IPS-NIHi11 (cell line): ENCODE results near the gene PEAK1.

Experiments used
- DNase-seq: peaks from one replicate; pipeline ENCODE4 v3.0.0; 2012; ENCODE audit warnings: mixed read lengths, low spot score

PEAK1 gene, protein sequence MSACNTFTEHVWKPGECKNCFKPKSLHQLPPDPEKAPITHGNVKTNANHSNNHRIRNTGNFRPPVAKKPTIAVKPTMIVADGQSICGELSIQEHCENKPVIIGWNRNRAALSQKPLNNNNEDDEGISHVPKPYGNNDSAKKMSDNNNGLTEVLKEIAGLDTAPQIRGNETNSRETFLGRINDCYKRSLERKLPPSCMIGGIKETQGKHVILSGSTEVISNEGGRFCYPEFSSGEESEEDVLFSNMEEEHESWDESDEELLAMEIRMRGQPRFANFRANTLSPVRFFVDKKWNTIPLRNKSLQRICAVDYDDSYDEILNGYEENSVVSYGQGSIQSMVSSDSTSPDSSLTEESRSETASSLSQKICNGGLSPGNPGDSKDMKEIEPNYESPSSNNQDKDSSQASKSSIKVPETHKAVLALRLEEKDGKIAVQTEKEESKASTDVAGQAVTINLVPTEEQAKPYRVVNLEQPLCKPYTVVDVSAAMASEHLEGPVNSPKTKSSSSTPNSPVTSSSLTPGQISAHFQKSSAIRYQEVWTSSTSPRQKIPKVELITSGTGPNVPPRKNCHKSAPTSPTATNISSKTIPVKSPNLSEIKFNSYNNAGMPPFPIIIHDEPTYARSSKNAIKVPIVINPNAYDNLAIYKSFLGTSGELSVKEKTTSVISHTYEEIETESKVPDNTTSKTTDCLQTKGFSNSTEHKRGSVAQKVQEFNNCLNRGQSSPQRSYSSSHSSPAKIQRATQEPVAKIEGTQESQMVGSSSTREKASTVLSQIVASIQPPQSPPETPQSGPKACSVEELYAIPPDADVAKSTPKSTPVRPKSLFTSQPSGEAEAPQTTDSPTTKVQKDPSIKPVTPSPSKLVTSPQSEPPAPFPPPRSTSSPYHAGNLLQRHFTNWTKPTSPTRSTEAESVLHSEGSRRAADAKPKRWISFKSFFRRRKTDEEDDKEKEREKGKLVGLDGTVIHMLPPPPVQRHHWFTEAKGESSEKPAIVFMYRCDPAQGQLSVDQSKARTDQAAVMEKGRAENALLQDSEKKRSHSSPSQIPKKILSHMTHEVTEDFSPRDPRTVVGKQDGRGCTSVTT (N-terminal part only)

DNA sequence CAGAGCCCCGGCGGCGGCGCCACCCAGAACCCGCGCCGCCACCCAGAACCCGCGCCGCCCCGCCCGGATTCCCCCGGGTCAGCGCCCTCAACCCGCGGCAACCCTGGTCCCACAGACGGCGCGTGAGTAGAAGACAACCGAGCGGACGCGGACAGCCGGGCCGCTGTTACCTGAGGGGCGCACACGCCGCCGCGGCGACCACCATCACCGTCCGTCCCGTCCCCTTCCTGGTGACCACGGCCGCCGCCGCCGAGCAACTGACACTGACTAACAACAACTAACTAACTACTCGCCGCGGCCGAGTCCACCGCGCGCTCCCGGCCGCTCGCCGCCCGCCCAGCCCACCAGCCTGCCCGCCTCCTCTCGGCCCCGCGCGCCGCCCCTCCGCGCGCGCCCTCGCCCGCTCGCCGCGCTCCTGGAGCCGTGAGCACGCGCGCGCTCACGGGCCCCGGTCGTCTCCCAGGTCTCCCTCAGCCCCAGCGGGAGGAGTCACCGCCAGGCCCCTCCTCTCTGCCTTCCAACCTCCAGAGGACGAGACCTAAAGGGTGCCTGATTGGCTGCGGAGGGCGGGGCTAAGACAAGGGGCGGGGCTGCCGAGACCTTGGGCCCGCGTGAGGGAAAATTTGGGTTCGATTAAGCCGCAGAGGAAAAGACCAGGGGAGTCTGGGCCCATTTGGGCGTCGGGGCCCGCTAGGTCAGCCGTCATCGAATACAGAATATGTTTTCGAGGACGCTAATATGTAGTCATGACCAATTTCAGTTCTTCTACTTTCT is at the start of gene PEAK1:
Gene PEAK1 (minus strand): TSS at position 269 of the 774 bp plus-strand sequence. CDS start 238,178 bp downstream, outside the sequence.
- DNase-seq, result peak; percentile 97

DNA sequence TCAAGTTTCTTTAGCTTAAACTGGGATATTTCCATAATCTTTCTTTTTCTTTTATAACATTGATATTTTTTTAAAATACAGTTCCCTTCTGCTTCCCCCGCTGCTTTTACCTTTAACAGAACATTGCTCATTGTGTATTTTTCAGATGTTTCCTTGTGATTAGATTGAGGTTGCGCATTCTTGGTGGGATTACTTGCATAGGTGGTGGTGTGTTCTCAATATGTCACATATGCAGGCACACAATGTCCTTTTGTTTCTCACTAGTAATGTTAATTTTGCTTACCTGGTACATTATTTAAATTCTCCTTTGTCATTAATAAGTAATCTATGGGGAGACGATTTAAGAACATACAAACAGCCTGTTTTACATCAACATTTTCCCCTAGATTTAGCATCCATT is 49.0 kb upstream of the PEAK1 start:
- DNase-seq, result no peak

DNA sequence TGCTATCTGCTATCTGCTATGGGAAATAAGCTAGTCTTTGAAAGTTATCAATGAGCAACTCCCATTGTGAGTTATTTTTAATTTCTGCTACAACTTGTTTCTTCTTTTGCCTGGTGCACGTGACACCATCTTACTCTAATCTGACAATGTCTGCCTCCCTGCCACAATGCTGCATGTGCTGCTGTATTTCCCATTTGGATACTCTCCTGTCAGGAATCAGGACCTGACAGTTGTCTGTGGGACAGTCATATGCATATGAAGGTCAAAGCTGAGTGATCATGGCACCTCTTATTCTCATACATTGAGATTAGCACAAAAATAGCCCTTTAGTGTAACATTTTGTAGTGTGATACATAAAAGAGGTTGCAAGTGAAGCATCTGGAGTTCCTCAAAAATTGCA is 46.6 kb upstream of the PEAK1 start:
- DNase-seq, result no peak

DNA sequence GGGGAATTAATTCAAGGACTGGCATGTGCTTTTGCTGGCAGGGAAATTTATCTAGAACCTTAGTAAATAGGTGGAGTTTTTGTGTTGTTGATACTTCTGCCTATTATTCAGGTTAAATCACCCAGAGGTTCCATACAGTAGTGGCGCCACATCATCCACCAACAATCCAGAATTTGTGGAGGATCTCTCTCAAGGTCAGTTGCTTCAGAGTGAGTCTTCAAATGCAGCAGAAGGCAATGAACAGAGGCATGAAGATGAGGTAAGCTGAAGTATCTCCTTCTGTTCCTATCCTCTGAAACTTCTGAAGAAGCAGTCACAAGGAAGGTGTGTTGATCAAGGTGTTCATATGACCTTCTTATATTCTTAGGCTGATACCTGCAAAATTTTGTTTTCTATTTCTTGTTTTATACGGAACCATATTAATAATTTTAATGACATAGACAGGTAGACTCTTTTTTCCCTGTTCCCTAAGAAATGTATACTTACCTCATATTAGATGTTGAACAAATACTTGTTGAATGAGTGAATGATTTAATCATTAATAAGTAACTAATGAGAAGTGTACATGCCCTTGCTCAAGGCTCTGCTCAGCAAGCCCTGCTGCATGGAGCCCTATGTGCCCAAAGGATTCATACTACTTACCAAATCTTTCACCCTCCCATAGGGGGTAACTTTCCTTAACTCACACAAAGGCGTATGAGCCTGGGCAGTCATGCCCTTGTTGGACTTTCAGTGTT is 44.4 kb upstream of the PEAK1 start:
- no peak for DNase-seq

DNA sequence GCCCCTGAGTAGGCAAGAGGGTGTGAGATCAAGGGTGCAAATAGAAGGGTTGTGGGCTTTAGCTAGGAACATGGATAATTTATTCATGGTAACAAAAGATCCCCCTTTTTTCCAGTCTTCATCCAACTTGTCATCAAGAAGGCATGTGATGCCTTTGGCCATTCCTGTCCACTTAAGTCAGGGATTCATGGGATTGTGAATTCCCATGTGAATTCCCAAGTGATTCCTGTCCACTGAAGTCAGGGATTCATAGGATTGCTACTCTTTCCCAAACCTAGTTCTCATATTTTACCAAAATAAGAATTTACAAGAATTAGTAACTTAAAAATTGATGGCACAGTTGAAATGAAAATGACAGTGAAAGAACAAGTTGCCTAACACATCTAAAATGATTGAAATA is 41.6 kb upstream of the PEAK1 start:
- no peak for DNase-seq

DNA sequence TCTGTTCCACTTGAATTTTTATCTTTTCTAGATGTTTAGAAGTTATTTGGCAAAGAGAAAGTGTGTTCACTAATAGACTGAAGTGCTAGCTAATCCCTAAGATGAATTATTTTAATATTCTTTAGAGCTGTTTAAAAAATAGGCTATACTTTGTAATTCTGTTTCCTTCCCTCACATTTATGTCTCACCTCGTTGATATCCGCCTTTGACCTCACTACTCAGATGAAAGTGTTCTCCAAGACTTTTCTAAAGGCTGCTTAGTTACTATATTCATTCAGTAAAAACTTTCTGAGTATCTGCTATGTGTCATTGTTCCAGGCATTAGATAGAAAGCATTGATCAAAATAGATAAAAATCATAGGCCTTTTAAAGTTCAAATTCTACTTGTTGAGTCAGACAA is 39.1 kb upstream of the PEAK1 start:
- DNase-seq, result no peak

DNA sequence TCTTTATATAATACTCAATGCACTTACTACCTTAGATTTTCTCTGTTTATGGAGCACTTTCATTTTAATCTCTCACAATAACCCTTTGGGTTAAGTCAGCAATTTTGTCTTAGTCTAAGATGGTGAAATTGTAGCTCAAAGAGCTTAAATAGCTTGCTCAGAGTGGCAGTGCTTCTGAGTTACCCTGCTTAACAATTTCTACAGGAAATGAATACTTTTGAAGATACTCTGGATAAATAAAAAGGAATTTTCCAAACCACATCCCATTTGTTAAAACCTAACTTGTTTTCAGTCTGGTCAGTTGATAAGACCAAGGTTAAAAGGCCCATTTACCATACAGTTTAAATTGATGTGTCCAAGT is 38.0 kb upstream of the PEAK1 start:
- no peak for DNase-seq

DNA sequence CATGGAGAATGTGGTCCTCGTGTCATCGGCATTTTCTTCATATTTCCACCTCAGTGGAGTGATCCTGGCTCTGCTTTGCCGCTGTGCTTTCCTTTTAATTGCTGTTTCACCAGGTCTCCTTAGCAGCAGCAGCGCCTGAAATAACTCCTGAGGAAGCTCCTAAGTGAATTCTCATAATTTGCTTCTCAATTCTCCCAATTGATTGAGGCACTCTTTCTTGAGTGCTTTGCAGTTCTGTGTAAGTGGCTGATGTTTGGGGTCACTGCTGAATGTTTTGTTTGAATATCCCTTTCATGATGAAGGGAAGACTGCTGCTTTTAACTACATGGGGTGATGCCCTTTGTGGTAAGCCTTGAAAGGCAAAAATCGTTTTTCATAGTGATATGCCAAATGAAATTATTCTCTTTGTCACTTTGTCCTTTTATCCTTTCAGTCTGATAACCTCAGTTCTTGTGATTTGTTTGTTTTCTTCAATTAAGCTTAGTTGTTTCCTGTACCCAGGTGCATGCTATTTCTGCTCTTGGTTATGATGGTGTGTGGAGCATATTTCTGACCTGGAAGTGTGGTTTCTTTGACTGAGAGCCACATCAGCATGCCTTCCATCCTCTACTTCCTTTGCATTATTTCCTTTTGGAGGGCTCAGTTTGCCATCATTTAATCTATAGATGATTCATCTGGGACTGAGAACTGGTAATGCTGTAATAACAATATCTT is 37.4 kb upstream of the PEAK1 start:
- no peak for DNase-seq

DNA sequence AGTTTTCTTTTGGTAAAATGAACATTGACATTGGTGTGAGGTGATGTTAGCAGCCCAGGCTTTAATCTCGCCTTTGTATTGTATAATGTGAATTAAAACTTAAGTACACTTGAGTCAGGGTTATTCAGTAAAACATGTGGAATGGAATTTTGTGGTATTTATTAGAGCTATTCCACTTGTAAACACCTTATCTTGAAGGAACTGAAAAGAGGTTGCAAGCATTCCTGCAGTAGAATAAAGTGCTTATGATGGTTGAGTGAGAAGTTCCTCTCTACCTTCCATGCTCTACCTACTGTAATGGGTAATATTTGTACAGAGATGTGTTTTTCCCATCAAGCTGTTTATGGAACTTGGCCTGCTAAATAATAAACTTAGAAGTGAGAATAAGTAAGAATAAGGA is 36.8 kb upstream of the PEAK1 start:
- DNase-seq, result no peak

DNA sequence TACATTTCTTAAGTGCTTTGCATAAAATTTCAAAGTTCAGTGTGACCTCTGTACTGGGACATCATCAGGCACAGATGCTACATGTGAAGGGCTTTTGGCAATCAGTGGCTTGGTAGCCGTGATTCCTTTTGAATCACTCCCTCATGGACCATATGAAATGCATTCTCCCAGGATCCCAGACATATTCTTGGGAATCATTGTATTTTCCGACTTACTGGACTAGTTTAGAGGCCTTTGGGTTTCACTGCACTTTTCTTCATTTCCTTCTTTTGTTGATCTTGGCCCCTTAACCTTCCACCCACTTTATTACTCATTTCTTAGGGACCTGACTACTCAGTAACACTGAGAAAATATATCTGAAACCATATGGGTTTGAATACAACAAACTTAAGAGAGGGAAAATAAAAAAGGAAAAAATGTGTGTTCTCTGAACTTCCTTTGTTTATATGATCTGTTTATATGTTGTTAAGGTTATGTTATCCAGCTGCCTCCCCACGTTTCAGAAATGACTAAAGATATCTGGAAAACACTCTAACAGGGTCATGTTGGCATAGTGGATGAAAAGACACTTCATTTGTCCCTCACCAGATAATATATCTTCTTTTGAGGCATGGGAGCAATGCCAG is 35.9 kb upstream of the PEAK1 start:
- no peak for DNase-seq

DNA sequence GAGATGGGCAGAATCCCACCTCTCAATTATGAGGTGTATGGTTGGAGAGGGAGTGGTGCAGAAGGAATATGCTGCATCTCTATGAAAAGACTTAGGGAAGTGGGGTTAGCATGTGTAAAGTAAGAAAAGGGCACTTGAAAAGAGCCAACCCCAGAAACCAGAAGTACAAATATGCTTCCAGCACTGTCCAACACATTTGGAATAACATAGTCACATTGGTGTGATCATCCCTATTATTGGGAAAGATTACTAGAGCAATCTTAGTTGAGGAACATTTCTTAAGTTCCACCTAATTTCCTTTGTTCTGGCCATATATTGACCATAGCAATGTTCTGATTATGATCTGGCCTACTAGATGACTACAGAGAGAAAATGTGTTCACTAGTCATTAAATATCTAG is 35.0 kb upstream of the PEAK1 start:
- DNase-seq, result no peak

DNA sequence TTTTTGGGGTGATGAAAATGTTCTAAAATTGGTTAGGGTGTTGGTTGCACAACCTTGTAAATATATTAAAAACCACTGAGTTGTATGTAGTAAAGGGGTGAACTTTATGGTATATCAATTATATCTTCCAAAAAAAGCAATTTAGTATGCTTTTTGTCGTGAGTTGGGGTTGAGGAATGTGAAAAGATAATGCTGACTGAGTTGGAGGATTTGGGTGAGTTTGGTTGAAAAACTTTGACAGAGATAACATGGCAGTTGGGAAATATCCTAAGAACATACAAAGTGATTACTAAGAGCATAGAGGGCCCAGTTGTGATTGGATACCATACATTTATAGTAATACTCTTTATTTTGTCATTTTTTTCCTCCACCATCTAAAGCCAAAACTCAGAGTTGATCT is 34.4 kb upstream of the PEAK1 start:
- no peak for DNase-seq

DNA sequence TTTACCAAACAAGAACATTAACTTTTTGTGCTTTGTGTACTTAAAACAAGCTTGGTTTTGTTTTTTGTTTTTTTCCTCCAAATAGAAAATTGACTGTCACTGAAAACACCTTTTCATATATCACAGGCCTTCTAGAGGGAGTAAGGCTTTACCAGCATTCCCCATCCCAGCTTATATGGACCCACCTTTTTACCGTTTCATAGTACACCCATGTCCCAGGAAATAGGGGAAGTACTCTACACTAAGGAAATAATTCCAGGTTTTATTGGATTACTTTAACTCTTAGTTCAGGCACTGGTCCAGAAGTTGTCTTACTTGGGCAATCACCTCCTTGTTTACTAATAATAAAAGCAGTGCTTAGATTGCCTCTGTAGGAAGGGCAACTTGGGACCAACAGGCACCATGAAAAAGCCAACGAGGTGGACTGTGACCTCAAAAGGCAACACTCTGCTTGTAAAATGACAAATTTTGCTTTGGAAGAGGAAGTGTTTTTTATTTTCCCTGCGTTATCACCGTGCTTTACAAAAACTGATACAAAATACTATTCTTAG is 27.0 kb upstream of the PEAK1 start:
- DNase-seq, result no peak

DNA sequence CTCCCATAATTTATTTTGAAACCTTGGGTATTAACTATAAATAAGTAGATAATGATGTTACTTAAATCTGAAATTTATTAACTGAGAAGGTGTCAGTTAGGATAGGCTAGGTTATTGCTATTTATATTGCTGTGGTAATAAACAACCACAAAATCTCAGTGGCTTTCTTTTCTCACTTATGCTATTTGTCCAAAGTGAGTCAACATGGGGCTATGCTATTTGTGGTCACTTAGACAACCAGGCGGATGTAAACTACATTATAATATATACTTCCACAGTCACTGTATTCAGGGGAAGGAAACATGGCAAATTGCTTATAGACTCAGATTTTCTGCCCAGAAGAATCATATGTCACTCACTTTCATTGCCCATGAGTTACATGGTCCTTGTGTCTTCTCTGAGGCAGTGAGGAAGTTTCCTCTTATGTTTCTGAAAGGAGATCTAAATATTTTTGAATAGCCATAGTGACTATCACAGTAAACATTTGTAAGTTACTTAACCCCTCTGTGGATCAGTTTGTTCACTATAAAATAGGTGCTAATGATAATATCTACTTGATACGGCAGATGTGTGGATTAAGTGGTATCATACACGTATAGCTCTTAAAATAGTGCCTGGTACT is 20.6 kb upstream of the PEAK1 start:
- no peak for DNase-seq

DNA sequence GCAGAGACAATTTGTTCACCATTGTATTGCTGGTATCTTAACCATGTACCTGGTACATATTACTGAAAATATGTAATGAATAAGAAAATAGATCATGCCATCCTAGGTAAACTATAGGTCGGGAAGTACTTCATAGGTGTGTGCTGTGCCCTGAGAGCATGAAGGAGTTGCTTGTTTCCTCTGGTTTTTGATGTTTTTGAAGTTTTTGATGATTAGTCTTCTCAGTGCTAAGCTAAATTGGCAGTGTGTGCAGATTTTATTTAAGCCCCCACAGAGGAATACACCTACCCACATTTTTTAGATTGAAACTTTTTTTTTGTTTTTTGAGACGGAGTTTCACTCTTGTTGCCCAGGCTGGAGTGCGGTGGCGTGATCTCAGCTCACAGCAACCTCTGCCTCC is 17.4 kb upstream of the PEAK1 start:
- no peak for DNase-seq

DNA sequence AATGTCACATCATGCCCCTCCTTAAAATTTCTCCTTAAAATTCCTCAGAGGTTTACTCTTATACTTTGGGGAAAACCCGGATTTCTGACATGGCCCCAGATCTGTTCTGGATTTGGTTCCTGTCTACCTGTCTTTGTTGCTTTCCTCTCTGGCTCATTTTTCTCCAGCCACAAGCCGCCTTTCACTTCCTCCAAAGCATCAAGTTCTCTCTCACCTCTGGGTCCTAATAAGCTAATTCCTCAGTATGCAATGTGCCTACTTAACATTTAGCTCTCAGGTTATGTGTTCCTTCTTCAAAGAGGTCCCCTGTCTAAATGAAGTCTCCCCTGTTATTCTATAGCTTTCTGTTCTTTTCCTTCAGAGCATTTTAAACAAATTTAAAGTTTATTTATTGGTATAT is 16.9 kb upstream of the PEAK1 start:
- DNase-seq, result no peak

DNA sequence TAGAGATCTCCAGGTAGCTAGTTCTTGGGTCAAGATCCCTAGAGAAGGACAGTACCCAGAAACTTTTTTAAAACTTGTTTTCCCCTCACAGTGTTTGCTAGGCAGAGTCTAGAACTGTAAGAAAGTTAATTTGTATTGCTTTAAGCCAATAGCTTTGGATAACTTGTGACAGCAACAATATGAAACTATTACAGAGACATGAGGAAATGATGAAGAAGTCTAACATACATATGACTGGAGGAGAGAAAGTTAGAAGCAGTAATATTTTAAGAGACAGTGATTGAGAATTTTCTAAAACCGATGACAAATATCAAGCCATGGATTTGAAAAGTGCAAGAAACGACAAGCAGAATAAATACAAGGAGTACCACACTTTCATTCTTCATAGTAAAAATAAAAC is 10.7 kb upstream of the PEAK1 start:
- no peak for DNase-seq

DNA sequence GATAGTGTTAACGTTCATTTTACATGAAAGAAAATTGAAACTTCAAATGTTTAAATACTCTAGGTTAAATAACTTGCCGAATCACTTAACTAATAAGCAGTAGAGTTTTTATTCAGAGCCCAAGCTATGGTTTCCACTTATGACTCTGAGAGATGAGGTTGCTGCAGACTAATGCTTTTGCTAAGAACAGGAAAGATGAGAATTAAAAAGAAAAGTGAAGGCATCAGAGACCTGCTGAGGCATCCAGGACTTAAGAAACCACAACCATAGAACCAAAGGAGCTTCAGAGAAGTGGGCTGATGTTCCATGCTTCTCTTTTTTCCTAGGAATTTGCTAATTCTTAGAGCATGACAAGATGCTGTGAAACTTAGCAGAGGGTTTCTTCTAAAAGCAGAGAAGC is 10.3 kb upstream of the PEAK1 start:
- DNase-seq, result no peak

DNA sequence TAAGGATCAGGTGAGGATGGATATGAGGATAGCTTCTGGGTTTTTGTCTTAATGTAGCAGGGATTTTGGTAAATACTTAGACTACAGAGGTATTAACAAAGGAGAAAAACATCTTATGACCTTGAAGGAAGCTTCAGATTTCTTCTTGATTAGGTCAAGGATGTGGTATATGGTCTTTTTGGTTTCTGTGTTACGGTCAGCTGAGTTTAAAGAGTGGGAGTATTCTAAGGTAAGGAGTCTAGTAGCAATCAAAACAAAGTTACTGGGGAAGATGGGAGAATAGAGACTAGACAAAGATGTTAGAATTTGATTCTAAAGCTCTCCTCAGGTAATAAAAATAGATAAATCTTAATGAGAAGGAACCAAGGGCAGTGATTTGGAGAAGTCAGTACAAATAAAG is 7.0 kb upstream of the PEAK1 start:
- no peak for DNase-seq

DNA sequence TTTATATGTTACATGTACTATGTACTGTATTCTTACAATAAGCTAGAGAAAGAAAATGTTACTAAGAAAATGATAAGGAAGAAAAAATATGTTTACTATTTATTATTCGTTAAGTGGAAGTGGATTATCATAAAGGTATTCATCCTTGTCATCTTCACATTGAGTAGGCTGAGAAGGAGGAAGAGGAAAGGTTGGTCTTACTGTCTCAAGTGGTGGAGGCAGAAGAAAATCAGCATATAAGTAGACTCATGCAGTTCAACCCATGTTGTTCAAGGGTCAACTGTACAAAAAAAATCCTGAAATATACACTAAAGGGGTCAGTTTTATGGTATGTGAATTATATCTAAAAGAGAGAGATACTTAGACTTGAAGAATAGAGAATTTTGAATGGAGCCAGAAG is 6.5 kb upstream of the PEAK1 start:
- DNase-seq, result no peak
